PC-3 (cell line): ENCODE results near the gene COLEC12. TPM values are rescaled to one million over a fixed set of nuclear protein-coding genes. Genes with fewer than 3 reads are reported as not detected.

Experiments used
- ATAC-seq: fragments of 200-7000 bp; cut with Tn5 transposase; 2 replicates; pipeline ENCODE4 v1.9.1; 2020; ENCODE audit warnings: mild to moderate bottlenecking, moderate library complexity
- BruUV-seq: library from RNA; stranded (reverse); fragments of 400-500 nt; replicated peaks from 2 replicates; lab custom pipeline; 2021; lab: Mats Ljungman, UMichigan
- CTCF ChIA-PET: fragments of 300-600 bp; sonication (Branson Sonifier 250); formaldehyde crosslinking; loops from one replicate; lab custom pipeline; 2022; ENCODE audit warnings: antibody characterized with exemption; lab: Charles Lee
- POLR2A ChIA-PET: fragments of 300-600 bp; sonication (Branson Sonifier 250); formaldehyde crosslinking; loops from one replicate; lab custom pipeline; 2022; ENCODE audit warnings: antibody characterized with exemption; ENCODE audit not compliant: unreplicated experiment; lab: Charles Lee
- DNase-seq: peaks from one replicate; pipeline ENCODE4 v3.0.0-alpha.2; 2015
- H2AFZ ChIP-seq: fragments of 300-600 bp; sonication (generic); 2 replicates; pipeline ENCODE4 v1.6.0; 2016; ENCODE audit warnings: antibody characterized with exemption, low read length
- H3F3A ChIP-seq: fragments of 300-600 bp; sonication (generic); one replicate; pipeline ENCODE4 v1.6.0; 2017; ENCODE audit warnings: antibody characterized with exemption, low read length, control low read depth, mild to moderate bottlenecking; ENCODE audit not compliant: unreplicated experiment
- H3K27ac ChIP-seq: fragments of 300-600 bp; sonication (generic); 2 replicates; pipeline ENCODE4 v1.5.1; 2016; ENCODE audit warnings: mild to moderate bottlenecking, low read length
- H3K27me3 ChIP-seq: fragments of 300-600 bp; sonication (generic); 2 replicates; pipeline ENCODE4 v1.6.1; 2016; ENCODE audit warnings: low read length, mixed read lengths
- H3K36me3 ChIP-seq: fragments of 300-600 bp; sonication (generic); 2 replicates; pipeline ENCODE4 v1.6.1; 2016; ENCODE audit warnings: low read depth, mixed run types, low read length, mixed read lengths
- H3K4me1 ChIP-seq: fragments of 300-600 bp; sonication (generic); 2 replicates; pipeline ENCODE4 v1.5.1; 2016; ENCODE audit warnings: low read length; ENCODE audit not compliant: insufficient read depth
- H3K4me2 ChIP-seq: fragments of 300-600 bp; sonication (generic); 2 replicates; pipeline ENCODE4 v1.6.0; 2016; ENCODE audit warnings: low read length
- H3K4me3 ChIP-seq: fragments of 300-600 bp; sonication (generic); 2 replicates; pipeline ENCODE4 v1.5.1; 2016; ENCODE audit warnings: mild to moderate bottlenecking, low read length, mixed read lengths
- H3K79me2 ChIP-seq: fragments of 300-600 bp; sonication (generic); 2 replicates; pipeline ENCODE4 v1.6.1; 2017; ENCODE audit warnings: low read length, mixed read lengths
- H3K9ac ChIP-seq: fragments of 300-600 bp; sonication (generic); 2 replicates; pipeline ENCODE4 v1.6.0; 2016; ENCODE audit warnings: mild to moderate bottlenecking, low read length
- H3K9me2 ChIP-seq: fragments of 300-600 bp; sonication (generic); replicated peaks from 2 replicates; pipeline ENCODE4 v1.6.1; 2016; ENCODE audit warnings: mixed run types, low read length, mixed read lengths
- H3K9me3 ChIP-seq: fragments of 300-600 bp; sonication (generic); 2 replicates; pipeline ENCODE4 v1.6.1; 2016; ENCODE audit warnings: low read length, mixed read lengths
- H4K20me1 ChIP-seq: fragments of 300-600 bp; sonication (generic); 2 replicates; pipeline ENCODE4 v1.6.1; 2016; ENCODE audit warnings: low read length, mixed read lengths
- EZH2 ChIP-seq: fragments of 300-600 bp; sonication (generic); IDR thresholded peaks from one replicate; pipeline ENCODE4 v1.6.1; 2017; ENCODE audit warnings: antibody characterized with exemption, mild to moderate bottlenecking, low read length; ENCODE audit not compliant: unreplicated experiment
- EZH2phosphoT487 ChIP-seq: fragments of 300-600 bp; sonication (generic); IDR thresholded peaks from 2 replicates; pipeline ENCODE4 v1.6.1; 2018; ENCODE audit warnings: mild to moderate bottlenecking, antibody characterized with exemption, low read length, borderline replicate concordance
- intact Hi-C: fragments of 100-400 bp; cut with micrococcal nuclease; formaldehyde crosslinking; loops from 2 replicates; pipeline ENCODE4 v1.9.0; 2023
- total RNA-seq: library from RNA; depleted of rRNA; stranded (reverse); fragments of >200 nt; gene quantifications from 2 replicates; pipeline ENCODE4 v1.2.3, GENCODE V29; 2014
- TF ChIP-seq, protein P1 (sequence below): fragments of 300-600 bp; sonication (generic); conservative IDR thresholded peaks from 2 replicates; pipeline ENCODE4 v1.5.1; 2017; ENCODE audit warnings: antibody characterized with exemption, low read depth, mild to moderate bottlenecking, low read length

The COLEC12 gene
- total RNA-seq, 1 experiment from 2014 or later = 0.04 TPM

DNA sequence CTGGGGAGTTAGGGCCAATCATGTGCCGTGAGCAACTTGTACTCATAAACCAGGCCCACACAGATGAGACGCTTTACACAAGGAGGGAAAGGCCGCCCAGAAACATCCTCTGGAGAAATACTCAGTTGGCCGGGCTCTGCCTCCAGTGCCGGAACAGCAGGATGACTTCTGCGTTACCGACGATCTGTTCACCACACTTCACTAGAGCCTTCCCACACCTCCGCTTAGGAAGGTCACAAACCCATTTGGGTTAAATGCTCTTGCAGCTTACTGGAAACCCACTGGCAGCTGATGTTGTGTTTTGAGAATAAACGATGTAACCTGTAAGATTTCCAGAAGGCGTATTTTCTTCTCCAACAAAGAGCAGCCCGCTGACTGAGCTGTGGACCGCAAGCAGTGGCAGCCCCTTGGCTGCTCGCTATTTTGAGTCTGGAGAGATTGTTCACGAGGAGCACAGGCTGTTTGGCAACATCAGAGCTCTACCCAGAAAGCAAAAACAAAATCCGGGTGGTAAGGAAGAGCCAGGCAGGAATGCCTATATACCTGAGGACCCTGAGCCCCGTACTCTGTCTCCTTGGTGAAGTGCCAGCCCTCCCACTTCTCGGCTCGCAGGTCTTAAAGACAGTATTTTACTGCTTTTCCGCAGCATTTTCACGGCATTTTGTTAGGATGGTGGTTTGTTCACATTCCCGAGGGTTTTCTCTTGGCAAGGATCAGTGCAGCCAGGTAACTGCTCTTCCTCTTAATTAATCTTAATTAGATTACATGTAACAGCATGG is 44.0 kb downstream of the COLEC12 start:
- BruUV-seq = no TSS peak
- ChIA-PET CTCF (no interaction called here), POLR2A (no interaction called here)
- no peak overlapping the region for H3K4me2 ChIP-seq
- H3K27me3 ChIP-seq = peaks cover 66% of the 10 kb centered on the region
- no peak overlapping the region for H3K4me3 ChIP-seq
- DNase-seq (no peak), ATAC-seq (no peak)
- H3K9me3 ChIP-seq = no peaks in the 10 kb centered on the region
- H3K9me2 ChIP-seq = no peaks in the 10 kb centered on the region
- H3K36me3 ChIP-seq = no peaks in the 10 kb centered on the region
- H3K27ac ChIP-seq = no peak overlapping the region
- no peaks in the 10 kb centered on the region for H4K20me1 ChIP-seq
- no peaks in the 10 kb centered on the region for H3K4me1 ChIP-seq
- H3K79me2 ChIP-seq = no peaks in the 10 kb centered on the region
- intact Hi-C loops = no loop called here
- H3K9ac ChIP-seq = no peak overlapping the region
- TF ChIP-seq EZH2phosphoT487 = no peak
- no peak for TF ChIP-seq EZH2
- TF ChIP-seq, protein P1, sequence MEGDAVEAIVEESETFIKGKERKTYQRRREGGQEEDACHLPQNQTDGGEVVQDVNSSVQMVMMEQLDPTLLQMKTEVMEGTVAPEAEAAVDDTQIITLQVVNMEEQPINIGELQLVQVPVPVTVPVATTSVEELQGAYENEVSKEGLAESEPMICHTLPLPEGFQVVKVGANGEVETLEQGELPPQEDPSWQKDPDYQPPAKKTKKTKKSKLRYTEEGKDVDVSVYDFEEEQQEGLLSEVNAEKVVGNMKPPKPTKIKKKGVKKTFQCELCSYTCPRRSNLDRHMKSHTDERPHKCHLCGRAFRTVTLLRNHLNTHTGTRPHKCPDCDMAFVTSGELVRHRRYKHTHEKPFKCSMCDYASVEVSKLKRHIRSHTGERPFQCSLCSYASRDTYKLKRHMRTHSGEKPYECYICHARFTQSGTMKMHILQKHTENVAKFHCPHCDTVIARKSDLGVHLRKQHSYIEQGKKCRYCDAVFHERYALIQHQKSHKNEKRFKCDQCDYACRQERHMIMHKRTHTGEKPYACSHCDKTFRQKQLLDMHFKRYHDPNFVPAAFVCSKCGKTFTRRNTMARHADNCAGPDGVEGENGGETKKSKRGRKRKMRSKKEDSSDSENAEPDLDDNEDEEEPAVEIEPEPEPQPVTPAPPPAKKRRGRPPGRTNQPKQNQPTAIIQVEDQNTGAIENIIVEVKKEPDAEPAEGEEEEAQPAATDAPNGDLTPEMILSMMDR = no peak
- no peaks in the 10 kb centered on the region for H3F3A ChIP-seq
- H2AFZ ChIP-seq = no peak overlapping the region

GRCh38 chr18:453400-453799 is 47.1 kb downstream of the COLEC12 start:
- H2AFZ ChIP-seq = no peak overlapping the region
- no peaks in the 10 kb centered on the region for H3K9me2 ChIP-seq
- H4K20me1 ChIP-seq = no peaks in the 10 kb centered on the region
- 0 out of 2 replicates have a peak, but pooled peaks cover 7% of the 10 kb centered on the region for H3K9me3 ChIP-seq
- no peak overlapping the region for H3K4me2 ChIP-seq
- no peaks in the 10 kb centered on the region for H3K4me1 ChIP-seq
- H3K79me2 ChIP-seq = no peaks in the 10 kb centered on the region
- intact Hi-C loops = no loop called here
- BruUV-seq = no TSS peak
- peaks cover 41% of the 10 kb centered on the region for H3K27me3 ChIP-seq
- H3K4me3 ChIP-seq = no peak overlapping the region
- no peaks in the 10 kb centered on the region for H3F3A ChIP-seq
- ATAC-seq (no peak), DNase-seq (no peak)
- H3K36me3 ChIP-seq = no peaks in the 10 kb centered on the region
- ChIA-PET CTCF (no interaction called here), POLR2A (no interaction called here)
- TF ChIP-seq EZH2phosphoT487 (no peak), EZH2 (no peak)
- TF ChIP-seq, protein P1 = no peak
- no peak overlapping the region for H3K9ac ChIP-seq
- H3K27ac ChIP-seq = no peak overlapping the region

DNA sequence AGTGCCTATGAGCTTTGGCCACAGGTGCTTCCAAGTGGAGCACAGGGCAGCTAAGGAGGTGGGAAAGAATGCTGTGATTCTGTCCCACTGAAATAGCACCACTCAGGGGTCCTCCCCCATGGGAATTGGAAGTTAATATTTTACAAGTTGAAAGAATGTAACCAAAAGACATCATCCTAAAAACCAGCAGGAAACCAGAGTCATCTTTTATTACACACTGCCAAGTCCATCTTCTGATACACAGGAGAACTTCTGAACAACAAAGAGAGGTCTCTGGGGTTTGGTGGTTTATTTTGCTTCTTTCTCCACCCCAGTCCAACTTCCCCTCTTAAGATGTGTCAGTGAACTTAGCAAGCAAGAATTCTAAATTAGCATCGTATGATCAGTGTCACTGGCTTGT is 47.7 kb downstream of the COLEC12 start:
- BruUV-seq = no TSS peak
- ChIA-PET CTCF (no interaction called here), POLR2A (no interaction called here)
- no peak overlapping the region for H3K9ac ChIP-seq
- no peaks in the 10 kb centered on the region for H3K9me2 ChIP-seq
- DNase-seq (no peak), ATAC-seq (no peak)
- intact Hi-C loops = no loop called here
- no peaks in the 10 kb centered on the region for H3K79me2 ChIP-seq
- H3K27me3 ChIP-seq = peaks cover 41% of the 10 kb centered on the region
- H3K27ac ChIP-seq = no peak overlapping the region
- no peak for TF ChIP-seq EZH2phosphoT487
- TF ChIP-seq, protein P1 = no peak
- no peak for TF ChIP-seq EZH2
- H2AFZ ChIP-seq = no peak overlapping the region
- no peaks in the 10 kb centered on the region for H3K4me1 ChIP-seq
- H3K9me3 ChIP-seq = 0 out of 2 replicates have a peak, but pooled peaks cover 7% of the 10 kb centered on the region
- H4K20me1 ChIP-seq = no peaks in the 10 kb centered on the region
- H3K4me2 ChIP-seq = no peak overlapping the region
- no peaks in the 10 kb centered on the region for H3F3A ChIP-seq
- H3K36me3 ChIP-seq = no peaks in the 10 kb centered on the region
- no peak overlapping the region for H3K4me3 ChIP-seq
